LNCaP clone FGC (cell line): Measurements from ENCODE around the gene P4HA2.
"Not testable (repeated sequence)": the region's sequence is repeated elsewhere in the genome, so short reads cannot be mapped to it uniquely, and the experiment has no call there.

Experiments used
- DNase-seq: peaks from one replicate; pipeline ENCODE4 v3.0.0-alpha.2; 2011; ENCODE audit warnings: low read depth
- H3K4me3 ChIP-seq: 2 replicates; pipeline ENCODE4 v1.5.1; 2011; ENCODE audit warnings: mild to moderate bottlenecking, low read depth, low read length, control low read depth
- CTCF ChIP-seq: IDR thresholded peaks from 2 replicates; pipeline ENCODE4 v1.5.1; 2012; ENCODE audit warnings: mild to moderate bottlenecking; ENCODE audit not compliant: control insufficient read depth, insufficient read depth; ENCODE audit errors: extremely low read depth

The P4HA2 gene

GRCh38 chr5:132177691-132178149, 49.9 kb downstream of the P4HA2 start:
- H3K4me3 ChIP-seq, result no peak overlapping the region
- TF ChIP-seq CTCF, result no peak
- DNase-seq, result no peak

DNA sequence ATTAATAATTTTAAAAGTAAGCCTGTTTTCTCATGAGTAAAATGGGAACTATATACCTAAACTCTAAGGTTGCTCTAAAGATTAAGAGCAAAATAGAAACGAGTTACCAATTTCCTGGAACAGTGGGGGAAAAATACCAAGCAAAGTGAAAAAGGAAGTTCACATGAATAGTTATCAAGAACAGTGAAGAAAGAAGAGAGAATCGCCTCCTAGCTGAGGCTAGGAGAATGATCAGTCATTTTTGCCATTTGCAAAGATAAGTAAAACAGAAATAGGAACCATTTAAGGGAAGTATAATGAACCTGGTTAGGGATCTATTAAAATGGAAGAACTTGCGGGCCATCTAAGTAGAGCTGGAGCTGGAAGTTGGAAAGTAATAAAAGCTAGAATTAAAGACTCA, 50.7 kb downstream of the P4HA2 start:
- H3K4me3 ChIP-seq, result no peak overlapping the region
- no peak; the same call in 1 of the 2 replicates for TF ChIP-seq CTCF
- no peak for DNase-seq

GRCh38 chr5:132176521-132176945, 51.1 kb downstream of the P4HA2 start:
- DNase-seq, result no peak

DNA sequence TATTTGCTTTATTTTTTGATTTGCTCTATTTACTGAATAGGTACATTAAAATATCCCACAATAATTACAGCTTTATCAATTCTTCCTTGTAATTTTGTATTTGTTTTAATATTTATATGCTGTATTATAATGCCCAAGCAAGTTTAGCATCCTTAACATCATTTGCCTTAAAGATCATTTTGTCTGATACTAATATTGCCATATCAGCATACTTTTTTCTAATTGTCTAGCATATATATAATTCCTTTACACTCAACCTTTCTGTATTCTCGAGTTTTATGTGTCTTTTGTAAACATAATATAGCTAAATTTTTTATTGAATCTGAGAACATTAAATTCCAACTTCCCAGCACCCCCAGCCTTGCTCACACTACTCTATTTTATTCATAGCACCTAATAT, 64.7 kb downstream of the P4HA2 start:
- no peak for TF ChIP-seq CTCF
- DNase-seq, result no peak
- H3K4me3 ChIP-seq, result no peak overlapping the region

More at GRCh38 chr5:132176521-132176945, 51.1 kb downstream of the P4HA2 start:
- H3K4me3 ChIP-seq, result no peak overlapping the region
- TF ChIP-seq CTCF, result no peak

DNA sequence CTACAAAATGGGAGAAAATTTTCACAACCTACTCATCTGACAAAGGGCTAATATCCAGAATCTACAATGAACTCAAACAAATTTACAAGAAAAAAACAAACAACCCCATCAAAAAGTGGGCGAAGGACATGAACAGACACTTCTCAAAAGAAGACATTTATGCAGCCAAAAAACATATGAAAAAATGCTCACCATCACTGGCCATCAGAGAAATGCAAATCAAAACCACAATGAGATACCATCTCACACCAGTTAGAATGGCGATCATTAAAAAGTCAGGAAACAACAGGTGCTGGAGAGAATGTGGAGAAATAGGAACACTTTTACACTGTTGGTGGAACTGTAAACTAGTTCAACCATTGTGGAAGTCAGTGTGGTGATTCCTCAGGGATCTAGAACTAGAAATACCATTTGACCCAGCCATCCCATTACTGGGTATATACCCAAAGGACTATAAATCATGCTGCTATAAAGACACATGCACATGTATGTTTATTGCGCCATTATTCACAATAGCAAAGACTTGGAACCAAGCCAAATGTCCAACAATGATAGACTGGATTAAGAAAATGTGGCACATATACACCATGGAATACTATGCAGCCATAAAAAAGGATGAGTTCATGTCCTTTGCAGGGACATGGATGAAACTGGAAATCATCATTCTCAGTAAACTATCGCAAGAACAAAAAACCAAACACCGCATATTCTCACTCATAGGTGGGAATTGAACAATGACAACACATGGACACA, 65.9 kb downstream of the P4HA2 start:
- H3K4me3 ChIP-seq, DNase-seq: not testable (repeated sequence)

DNA sequence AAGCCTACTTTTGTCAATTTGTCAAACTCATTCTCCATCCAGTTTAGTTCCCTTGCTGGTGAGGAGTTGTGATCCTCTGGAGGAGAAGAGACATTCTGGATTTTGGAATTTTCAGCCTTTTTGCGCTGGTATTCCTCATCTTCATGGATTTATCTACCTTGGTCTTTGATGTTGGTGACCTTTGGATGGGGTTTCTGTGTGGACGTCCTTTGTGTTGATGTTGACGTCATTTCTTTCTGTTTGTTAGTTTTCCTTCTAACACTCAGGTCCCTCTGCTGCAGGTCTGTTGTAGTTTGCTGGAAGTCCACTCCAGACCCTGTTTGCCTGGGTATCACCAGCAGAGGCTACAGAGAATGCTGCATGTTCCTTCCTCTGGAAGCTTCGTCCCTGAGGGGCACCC, 71.2 kb downstream of the P4HA2 start:
- DNase-seq, result no peak
- TF ChIP-seq CTCF, result no peak
- no peak overlapping the region for H3K4me3 ChIP-seq

DNA sequence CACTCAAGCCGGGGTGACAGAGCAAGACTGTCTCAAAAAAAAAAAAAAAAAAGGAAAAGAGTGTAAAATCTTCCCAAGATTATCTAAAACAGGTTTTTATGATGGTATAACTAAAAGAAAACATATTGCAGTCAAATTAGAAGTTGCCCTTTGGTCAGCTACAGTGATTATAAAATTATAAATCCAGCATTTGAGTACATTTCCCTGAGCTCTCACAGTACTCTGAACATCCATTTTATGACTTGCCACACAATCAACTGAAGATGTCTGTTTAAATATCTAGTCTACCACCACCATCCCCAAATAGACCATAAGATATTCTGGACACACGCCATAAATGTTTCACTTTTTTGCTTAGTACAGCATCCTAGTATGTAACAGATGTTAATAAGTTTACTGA, 77.1 kb downstream of the P4HA2 start:
- TF ChIP-seq CTCF, result no peak
- no peak for DNase-seq
- no peak overlapping the region for H3K4me3 ChIP-seq
